Pancreas (tissue), 10 donors: ENCODE results near the gene EPHB2. TPM values are rescaled to one million over a fixed set of nuclear protein-coding genes. Genes with fewer than 3 reads are reported as not detected.

Experiments used
- ATAC-seq, 4 donors: fragments of 200-7000 bp; cut with Tn5 transposase; one replicate each; pipeline versions ENCODE4 v1.8.0 to v1.9.1; 2020; ENCODE audit warnings: mild to moderate bottlenecking in 4 of 4, moderate library complexity in 4 of 4
- DNase-seq, 6 donors: peaks; one replicate each; pipeline ENCODE4 v3.0.0-alpha.2; 2020
- FAIRE-seq: peaks from 2 replicates; lab custom pipeline; 2012; peaks lifted over from hg19 to GRCh38; lab: Jason Lieb, UNC
- H3K27ac ChIP-seq, 4 donors: fragments of 200-600 bp; sonication (generic); 1 replicate in 3 of 4; 2 replicates in 1 of 4; pipeline versions ENCODE4 v1.5.0 to v1.8.0; 2020
- H3K27me3 ChIP-seq, 4 donors: fragments of 200-600 bp; one replicate each; pipeline ENCODE4 v1.8.0; 2021
- H3K36me3 ChIP-seq, 3 donors: fragments of 200-600 bp; sonication (generic) in 1 of 3; one replicate each; pipeline versions ENCODE4 v1.5.0 to v1.8.0; 2020 to 2021
- H3K4me1 ChIP-seq, 3 donors: fragments of 200-600 bp; one replicate each; pipeline ENCODE4 v1.8.0; 2021
- H3K4me3 ChIP-seq, 4 donors: fragments of 200-600 bp; sonication (generic) in 2 of 4; one replicate each; pipeline versions ENCODE4 v1.5.0 to v1.8.0; 2020 to 2021
- H3K9me3 ChIP-seq, 4 donors: fragments of 200-600 bp; one replicate each; pipeline ENCODE4 v1.8.0; 2021
- CTCF ChIP-seq, 4 donors: fragments of 200-600 bp; sonication (generic) in 3 of 4; IDR thresholded peaks; one replicate each; pipeline versions ENCODE4 v1.5.0 to v1.8.0; 2021; ENCODE audit warnings: antibody characterized with exemption in 4 of 4
- WGBS, 2 donors: extraction: QIAGEN DNeasy Blood & Tissue Kit; methylation state at CpG; one replicate each; pipeline ENCODE4 v1.1.7; 2013; 5-methylcytosine and 5-hydroxymethylcytosine counted together
- intact Hi-C, 3 donors: fragments of 100-400 bp; cut with DNase I; formaldehyde crosslinking; loops; one replicate each; pipeline versions ENCODE4 v1.11.1 to v1.14.2; 2022
- polyA plus RNA-seq, 2 donors: library from polyadenylated mRNA; stranded (reverse); fragments of 200-250 nt; gene quantifications; one replicate each; pipeline ENCODE4 v1.2.3, GENCODE V29; 2013
- total RNA-seq, 6 donors: library from RNA; stranded (reverse); fragmentation: NEBNext Ultra II Directional in 4 of 6; extraction: Animal tissue kit (Norgen Biotek cat#: 25700) in 4 of 6; gene quantifications; one replicate each; pipeline versions ENCODE4 v1.2.1 to v1.2.4, GENCODE V29; 2021 to 2023
- donor health status: healthy with polysubstance abuse.
- donor health status: DM: no; HTN: no; CAD: no; lungs with moderate emphysema.
- donor health status: DM: no; HTN: no; CAD: no.
- donor health status: control.
- donor health status: control.
- donor health status: Bipolar disorder and iron deficiency.
- donor health status: DM: yes; HTN: yes; CAD: no.
- donor health status: DM: no; HTN: no; CAD: no.
- donor health status: DM: no; HTN: no; CAD: no.
- donor health status: DM: yes; HTN: yes; CAD: no.

EPHB2 gene
- total and polyA plus RNA-seq, 8 donors = 1.3 to 10.0 (median 4.4) TPM

- FAIRE-seq (no peak), DNase-seq (no peak), ATAC-seq (no peak)
- intact Hi-C loops = no loop called here
- Histone ChIP-seq H3K4me3 (no peak overlapping the region), H3K4me1 (no peaks in the 10 kb centered on the region), H3K27me3 (peaks cover 0 to 11% (median 5%) of the 10 kb centered on the region in 4 donors), H3K27ac (no peak overlapping the region), H3K36me3 (no peaks in the 10 kb centered on the region), H3K9me3 (no peaks in the 10 kb centered on the region)
- no peak for TF ChIP-seq CTCF (IDR thresholded peaks at IDR 0.05)
- 57 to 63% methylated on average over 5 of the region's 5 CpGs for WGBS, 2 donors
Measured at GRCh38 chr1:22949822-22950331, 239.2 kb downstream of the EPHB2 start.

GRCh38 chr1:22951796-22952195 is 241.2 kb downstream of the EPHB2 start:
- Histone ChIP-seq H3K27me3 (peaks cover 0 to 11% (median 5%) of the 10 kb centered on the region in 4 donors), H3K36me3 (no peaks in the 10 kb centered on the region), H3K27ac (no peak overlapping the region), H3K4me1 (no peaks in the 10 kb centered on the region), H3K9me3 (no peaks in the 10 kb centered on the region), H3K4me3 (no peak overlapping the region)
- no peak for FAIRE-seq
- DNase-seq = no peak
- ATAC-seq = no peak
- intact Hi-C loops = no loop called here
- 81 to 85% methylated on average over 3 of the region's 3 CpGs for WGBS, 2 donors
- no peak for TF ChIP-seq CTCF (IDR thresholded peaks at IDR 0.05)

- TF ChIP-seq CTCF (IDR thresholded peaks at IDR 0.05) = no peak
Measured at GRCh38 chr1:22952694-22953056, 242.0 kb downstream of the EPHB2 start.

GRCh38 chr1:22953057-22953739 is 242.6 kb downstream of the EPHB2 start:
- peak in 1 of 6 donors; percentile 63 for DNase-seq
- TF ChIP-seq CTCF (IDR thresholded peaks at IDR 0.05) = no peak
- no peaks in the 10 kb centered on the region for H3K4me1 ChIP-seq
- ATAC-seq = no peak
- peak overlapping the region in 1 of 4 donors; percentile 17 for H3K4me3 ChIP-seq
- FAIRE-seq = no peak
- WGBS, 2 donors = 10% methylated on average over 76 to 92 of the region's 92 CpGs
- intact Hi-C loops = no loop called here
- H3K27ac ChIP-seq = no peak overlapping the region
- no peaks in the 10 kb centered on the region for H3K36me3 ChIP-seq
- no peaks in the 10 kb centered on the region for H3K9me3 ChIP-seq
- peaks cover 0 to 11% (median 5%) of the 10 kb centered on the region in 4 donors for H3K27me3 ChIP-seq

More at GRCh38 chr1:22952694-22953056, 242.0 kb downstream of the EPHB2 start:
- WGBS, 2 donors = 78 to 83% methylated on average over 5 of the region's 5 CpGs
- ATAC-seq = no peak
- no peak for FAIRE-seq
- Histone ChIP-seq H3K27ac (no peak overlapping the region), H3K4me1 (no peaks in the 10 kb centered on the region), H3K9me3 (no peaks in the 10 kb centered on the region), H3K4me3 (no peak overlapping the region), H3K27me3 (peaks cover 0 to 11% (median 5%) of the 10 kb centered on the region in 4 donors), H3K36me3 (no peaks in the 10 kb centered on the region)
- DNase-seq = no peak
- intact Hi-C loops = no loop called here

- DNase-seq (no peak), FAIRE-seq (no peak), ATAC-seq (no peak)
- 18 to 24% methylated on average over 38 of the region's 38 CpGs for WGBS, 2 donors
- Histone ChIP-seq H3K36me3 (no peaks in the 10 kb centered on the region), H3K9me3 (no peaks in the 10 kb centered on the region), H3K4me1 (no peaks in the 10 kb centered on the region), H3K4me3 (no peak overlapping the region), H3K27ac (no peak overlapping the region), H3K27me3 (peaks cover 0 to 11% (median 5%) of the 10 kb centered on the region in 4 donors)
- intact Hi-C loops = no loop called here
- no peak for TF ChIP-seq CTCF (IDR thresholded peaks at IDR 0.05)
Measured at GRCh38 chr1:22953740-22954141, 243.1 kb downstream of the EPHB2 start.
